ENCODE measurements around the gene NOVA2. TPM values are rescaled to one million over a fixed set of nuclear protein-coding genes. Genes with fewer than 3 reads are reported as not detected.
A peak's percentile ranks its signal among the peaks of the same experiment; 100 is the strongest.

The NOVA2 gene
- total RNA-seq, 1 donor from 2014 or later, result 0.52 TPM

- H3K9me3 ChIP-seq (ENCODE audit: control insufficient read depth in 3 of 3, low read length in 3 of 3), result no peaks in the 10 kb centered on the region
- no peak overlapping the region for H3K4me3 ChIP-seq (ENCODE audit: low read length in 3 of 3)
- H3K4me1 ChIP-seq (ENCODE audit: control insufficient read depth in 3 of 3, insufficient read depth in 3 of 3, low read length in 3 of 3), result no peaks in the 10 kb centered on the region
- peaks cover 18 to 27% (median 19%) of the 10 kb centered on the region in 3 donors for H3K27me3 ChIP-seq (ENCODE audit: control insufficient read depth in 3 of 3, insufficient read depth in 3 of 3, low read length in 3 of 3)
- H3K27ac ChIP-seq (ENCODE audit: low read depth, low read length), result no peak overlapping the region
- H3K9ac ChIP-seq (ENCODE audit: low read depth in 1 of 3, low read length in 3 of 3), result no peak overlapping the region
- no peaks in the 10 kb centered on the region for H3K36me3 ChIP-seq (ENCODE audit: control insufficient read depth in 3 of 3, insufficient read depth in 3 of 3, low read length in 3 of 3)
These were observed 56.1 kb downstream of the NOVA2 start for GRCh38 chr19:45917421-45918091.

DNA sequence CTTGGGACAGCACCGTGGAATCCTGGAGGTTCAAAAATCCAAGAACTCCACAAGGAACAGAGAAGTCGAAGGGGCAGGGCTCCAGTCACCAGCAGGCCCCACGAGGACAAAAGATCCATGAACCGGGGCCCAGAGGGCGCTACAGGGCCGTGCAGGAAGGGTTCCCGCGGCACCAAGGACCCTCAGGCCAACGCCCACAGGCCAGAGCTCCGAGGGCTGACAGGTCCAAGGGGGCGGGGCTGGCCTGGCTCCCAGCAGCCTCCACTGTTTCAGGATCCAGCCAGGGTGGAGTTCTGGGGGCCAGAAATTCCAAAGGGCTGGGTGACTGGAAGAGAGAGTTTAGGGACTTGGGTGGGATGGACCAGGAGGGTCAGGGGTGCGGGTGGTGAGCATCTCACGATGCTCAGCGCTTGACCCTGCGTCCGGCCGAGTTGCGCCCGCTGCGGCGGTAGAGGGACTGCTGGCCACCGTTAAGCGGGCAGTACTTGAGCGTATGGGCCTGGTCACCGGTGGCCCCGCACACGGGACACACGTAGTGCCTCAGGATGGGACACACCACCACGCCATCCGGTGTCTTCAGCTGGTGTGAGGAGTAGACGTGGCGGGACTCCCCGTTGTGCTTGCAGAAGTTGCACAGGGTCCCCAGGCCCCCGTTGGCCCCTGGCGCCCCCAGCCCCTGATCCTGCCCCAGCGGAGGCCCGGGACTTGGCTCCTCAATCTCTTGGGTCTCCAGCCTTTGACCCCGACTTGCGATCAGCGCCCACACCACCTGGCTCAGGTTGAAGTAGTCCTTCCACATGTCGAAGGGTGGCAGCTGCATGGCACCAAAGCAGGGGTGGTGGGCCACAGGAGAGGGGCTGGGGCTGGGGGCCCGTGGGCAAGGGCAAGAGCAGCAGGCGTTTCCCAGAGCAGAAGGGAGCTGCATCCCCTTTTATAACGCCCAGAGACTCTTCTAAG, 59.5 kb downstream of the NOVA2 start, which contains the start of gene NANOS2:
NANOS2 (minus strand) TSS at position 905 of the 957 bp plus-strand sequence; CDS start at position 820, 85 bp downstream.
- Histone ChIP-seq H3K4me1 (ENCODE audit: control insufficient read depth in 3 of 3, insufficient read depth in 3 of 3, low read length in 3 of 3) (no peaks in the 10 kb centered on the region), H3K9ac (ENCODE audit: low read depth in 1 of 3, low read length in 3 of 3) (no peak within 1 kb of the TSS), H3K9me3 (ENCODE audit: control insufficient read depth in 3 of 3, low read length in 3 of 3) (no peaks in the 10 kb centered on the region), H3K27ac (ENCODE audit: low read depth, low read length) (no peak within 1 kb of the TSS), H3K27me3 (ENCODE audit: control insufficient read depth in 3 of 3, insufficient read depth in 3 of 3, low read length in 3 of 3) (peaks cover 13 to 31% (median 25%) of the 10 kb centered on the region in 3 donors), H3K4me3 (ENCODE audit: low read length in 3 of 3) (no peak within 1 kb of the TSS), H3K36me3 (ENCODE audit: control insufficient read depth in 3 of 3, insufficient read depth in 3 of 3, low read length in 3 of 3) (no peaks in the 10 kb centered on the region)

GRCh38 chr19:45911291-45911690, 62.4 kb downstream of the NOVA2 start:
- no peak overlapping the region for H3K4me3 ChIP-seq (ENCODE audit: low read length in 3 of 3)
- peaks cover 13 to 26% (median 25%) of the 10 kb centered on the region in 3 donors for H3K27me3 ChIP-seq (ENCODE audit: control insufficient read depth in 3 of 3, insufficient read depth in 3 of 3, low read length in 3 of 3)
- no peaks in the 10 kb centered on the region for H3K36me3 ChIP-seq (ENCODE audit: control insufficient read depth in 3 of 3, insufficient read depth in 3 of 3, low read length in 3 of 3)
- H3K27ac ChIP-seq (ENCODE audit: low read depth, low read length), result no peak overlapping the region
- no peaks in the 10 kb centered on the region for H3K9me3 ChIP-seq (ENCODE audit: control insufficient read depth in 3 of 3, low read length in 3 of 3)
- no peak overlapping the region for H3K9ac ChIP-seq (ENCODE audit: low read depth in 1 of 3, low read length in 3 of 3)
- H3K4me1 ChIP-seq (ENCODE audit: control insufficient read depth in 3 of 3, insufficient read depth in 3 of 3, low read length in 3 of 3), result no peaks in the 10 kb centered on the region

DNA sequence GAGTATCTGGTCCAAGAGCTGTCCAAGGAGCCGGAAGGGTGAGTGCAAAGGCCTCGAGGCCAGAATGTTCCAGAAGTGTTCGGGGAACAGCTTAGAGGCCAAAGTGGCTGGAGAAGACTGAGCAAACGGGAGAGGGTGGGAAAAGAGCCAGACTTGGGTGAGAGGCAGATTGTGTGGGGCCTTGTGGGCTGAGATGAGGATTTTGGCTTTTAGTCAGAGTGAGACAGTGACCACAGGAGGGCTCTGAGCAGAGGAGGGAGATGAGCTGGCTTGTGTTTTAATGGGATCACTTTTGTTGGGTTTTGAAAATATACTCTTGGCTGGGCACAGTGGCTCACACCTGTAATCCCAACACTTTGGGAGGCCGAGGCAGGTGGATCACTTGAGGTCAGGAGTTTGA, 64.7 kb downstream of the NOVA2 start:
- Histone ChIP-seq H3K4me3 (ENCODE audit: low read length in 3 of 3) (no peak overlapping the region), H3K36me3 (ENCODE audit: control insufficient read depth in 3 of 3, insufficient read depth in 3 of 3, low read length in 3 of 3) (no peaks in the 10 kb centered on the region), H3K27me3 (ENCODE audit: control insufficient read depth in 3 of 3, insufficient read depth in 3 of 3, low read length in 3 of 3) (peaks cover 13 to 23% (median 21%) of the 10 kb centered on the region in 3 donors), H3K4me1 (ENCODE audit: control insufficient read depth in 3 of 3, insufficient read depth in 3 of 3, low read length in 3 of 3) (no peaks in the 10 kb centered on the region), H3K27ac (ENCODE audit: low read depth, low read length) (no peak overlapping the region), H3K9ac (ENCODE audit: low read depth in 1 of 3, low read length in 3 of 3) (no peak overlapping the region), H3K9me3 (ENCODE audit: control insufficient read depth in 3 of 3, low read length in 3 of 3) (no peaks in the 10 kb centered on the region)

GRCh38 chr19:45906221-45906620, 67.4 kb downstream of the NOVA2 start:
- Histone ChIP-seq H3K9ac (ENCODE audit: low read depth in 1 of 3, low read length in 3 of 3) (no peak overlapping the region), H3K27ac (ENCODE audit: low read depth, low read length) (no peak overlapping the region), H3K4me3 (ENCODE audit: low read length in 3 of 3) (no peak overlapping the region), H3K36me3 (ENCODE audit: control insufficient read depth in 3 of 3, insufficient read depth in 3 of 3, low read length in 3 of 3) (no peaks in the 10 kb centered on the region), H3K4me1 (ENCODE audit: control insufficient read depth in 3 of 3, insufficient read depth in 3 of 3, low read length in 3 of 3) (peaks cover 9 to 12% (median 10%) of the 10 kb centered on the region in 3 donors), H3K27me3 (ENCODE audit: control insufficient read depth in 3 of 3, insufficient read depth in 3 of 3, low read length in 3 of 3) (peaks cover 4 to 8% (median 4%) of the 10 kb centered on the region in 3 donors), H3K9me3 (ENCODE audit: control insufficient read depth in 3 of 3, low read length in 3 of 3) (no peaks in the 10 kb centered on the region)

GRCh38 chr19:45905011-45905410, 68.7 kb downstream of the NOVA2 start:
- Histone ChIP-seq H3K4me1 (ENCODE audit: control insufficient read depth in 3 of 3, insufficient read depth in 3 of 3, low read length in 3 of 3) (peaks cover 17 to 21% (median 17%) of the 10 kb centered on the region in 3 donors), H3K9me3 (ENCODE audit: control insufficient read depth in 3 of 3, low read length in 3 of 3) (no peaks in the 10 kb centered on the region), H3K9ac (ENCODE audit: low read depth in 1 of 3, low read length in 3 of 3) (no peak overlapping the region), H3K27me3 (ENCODE audit: control insufficient read depth in 3 of 3, insufficient read depth in 3 of 3, low read length in 3 of 3) (peaks cover 0 to 2% (median 0%) of the 10 kb centered on the region in 3 donors), H3K27ac (ENCODE audit: low read depth, low read length) (no peak overlapping the region), H3K36me3 (ENCODE audit: control insufficient read depth in 3 of 3, insufficient read depth in 3 of 3, low read length in 3 of 3) (peaks cover 0 to 3% (median 0%) of the 10 kb centered on the region in 3 donors), H3K4me3 (ENCODE audit: low read length in 3 of 3) (no peak overlapping the region)

DNA sequence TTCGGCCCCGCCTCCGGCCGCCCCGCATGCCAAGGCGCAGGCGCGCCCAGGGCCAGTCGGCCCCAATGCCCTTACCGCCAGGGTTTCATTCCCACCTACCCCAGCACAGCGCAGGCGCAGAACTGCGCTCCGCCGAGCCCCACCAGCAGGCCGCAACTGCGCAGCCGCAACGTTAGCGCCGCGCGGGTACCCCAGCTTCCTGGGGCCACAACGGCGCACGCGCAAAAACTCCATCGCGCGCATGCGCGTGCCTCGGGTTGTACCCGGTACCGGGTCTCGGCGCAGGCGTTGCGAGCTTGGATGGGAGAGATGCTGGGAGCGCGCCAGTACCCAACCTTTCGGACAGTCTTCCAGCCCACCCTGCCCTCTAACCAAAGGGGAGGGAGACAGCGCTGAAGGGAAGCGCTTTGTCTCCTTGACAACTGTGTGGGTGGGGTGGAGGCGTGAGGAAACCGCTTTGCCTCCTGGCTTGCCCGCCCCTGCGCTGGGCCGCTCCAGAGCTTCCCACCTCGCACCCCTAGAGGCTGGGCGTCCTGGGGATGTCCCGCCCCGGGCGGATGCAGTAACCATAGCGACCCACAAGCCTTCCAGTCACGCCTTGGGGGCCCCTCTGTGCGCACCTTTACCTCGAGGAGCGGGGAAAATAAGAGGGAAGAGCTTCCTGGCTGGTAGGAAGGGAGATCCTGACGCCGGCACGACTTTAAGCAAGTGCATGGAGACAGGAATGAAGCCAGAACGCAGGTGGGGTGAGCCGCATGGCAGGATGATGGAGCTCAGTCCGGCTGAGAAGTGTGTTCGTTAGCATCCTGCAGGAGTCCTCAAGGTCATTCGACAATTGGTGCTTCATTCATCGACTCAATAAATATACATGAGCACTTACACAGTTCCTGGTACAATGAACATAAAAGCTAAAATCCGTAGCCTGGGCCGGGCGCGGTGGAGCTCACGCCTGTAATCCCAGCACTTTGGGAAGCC, 70.7 kb downstream of the NOVA2 start:
- Histone ChIP-seq H3K27me3 (ENCODE audit: control insufficient read depth in 3 of 3, insufficient read depth in 3 of 3, low read length in 3 of 3) (peaks cover 0 to 2% (median 0%) of the 10 kb centered on the region in 3 donors), H3K9me3 (ENCODE audit: control insufficient read depth in 3 of 3, low read length in 3 of 3) (no peaks in the 10 kb centered on the region), H3K4me1 (ENCODE audit: control insufficient read depth in 3 of 3, insufficient read depth in 3 of 3, low read length in 3 of 3) (peaks cover 17 to 25% (median 17%) of the 10 kb centered on the region in 3 donors), H3K9ac (ENCODE audit: low read depth in 1 of 3, low read length in 3 of 3) (peak overlapping the region; percentile 22 to 92 (median 84)), H3K36me3 (ENCODE audit: control insufficient read depth in 3 of 3, insufficient read depth in 3 of 3, low read length in 3 of 3) (peaks cover 9 to 14% (median 14%) of the 10 kb centered on the region in 3 donors), H3K4me3 (ENCODE audit: low read length in 3 of 3) (peak overlapping the region; percentile 95 to 98 (median 97)), H3K27ac (ENCODE audit: low read depth, low read length) (peak overlapping the region; percentile 23)

GRCh38 chr19:45901912-45902650, 71.6 kb downstream of the NOVA2 start, which contains the start of gene MYPOP:
Gene MYPOP (minus strand): TSS chr19:45902613. CDS start chr19:45901773, 840 bp downstream.
- H3K27ac ChIP-seq (ENCODE audit: low read depth, low read length), result peak within 1 kb of the TSS; percentile 44
- H3K4me1 ChIP-seq (ENCODE audit: control insufficient read depth in 3 of 3, insufficient read depth in 3 of 3, low read length in 3 of 3), result peaks cover 17 to 25% (median 17%) of the 10 kb centered on the region in 3 donors
- H3K9ac ChIP-seq (ENCODE audit: low read depth in 1 of 3, low read length in 3 of 3), result peak within 1 kb of the TSS; percentile 69 to 92 (median 88)
- peaks cover 0 to 2% (median 0%) of the 10 kb centered on the region in 3 donors for H3K27me3 ChIP-seq (ENCODE audit: control insufficient read depth in 3 of 3, insufficient read depth in 3 of 3, low read length in 3 of 3)
- peak within 1 kb of the TSS; percentile 95 to 98 (median 97) for H3K4me3 ChIP-seq (ENCODE audit: low read length in 3 of 3)
- H3K36me3 ChIP-seq (ENCODE audit: control insufficient read depth in 3 of 3, insufficient read depth in 3 of 3, low read length in 3 of 3), result peaks cover 12 to 19% (median 14%) of the 10 kb centered on the region in 3 donors
- no peaks in the 10 kb centered on the region for H3K9me3 ChIP-seq (ENCODE audit: control insufficient read depth in 3 of 3, low read length in 3 of 3)
